Pancreas (tissue), 10 donors: ENCODE data around the gene GOPC. TPM values are rescaled to one million over a fixed set of nuclear protein-coding genes. Genes with fewer than 3 reads are reported as not detected.

Experiments
- ATAC-seq, 4 donors: fragments of 200-7000 bp; cut with Tn5 transposase; one replicate each; pipeline versions ENCODE4 v1.8.0 to v1.9.1; 2020; ENCODE audit warnings: mild to moderate bottlenecking in 4 of 4, moderate library complexity in 4 of 4
- DNase-seq, 6 donors: peaks; one replicate each; pipeline ENCODE4 v3.0.0-alpha.2; 2020
- FAIRE-seq: peaks from 2 replicates; lab custom pipeline; 2012; peaks lifted over from hg19 to GRCh38; lab: Jason Lieb, UNC
- H3K27ac ChIP-seq, 4 donors: fragments of 200-600 bp; sonication (generic); 1 replicate in 3 of 4; 2 replicates in 1 of 4; pipeline versions ENCODE4 v1.5.0 to v1.8.0; 2020
- H3K27me3 ChIP-seq, 4 donors: fragments of 200-600 bp; one replicate each; pipeline ENCODE4 v1.8.0; 2021
- H3K36me3 ChIP-seq, 3 donors: fragments of 200-600 bp; sonication (generic) in 1 of 3; one replicate each; pipeline versions ENCODE4 v1.5.0 to v1.8.0; 2020 to 2021
- H3K4me1 ChIP-seq, 3 donors: fragments of 200-600 bp; one replicate each; pipeline ENCODE4 v1.8.0; 2021
- H3K4me3 ChIP-seq, 4 donors: fragments of 200-600 bp; sonication (generic) in 2 of 4; one replicate each; pipeline versions ENCODE4 v1.5.0 to v1.8.0; 2020 to 2021
- H3K9me3 ChIP-seq, 4 donors: fragments of 200-600 bp; one replicate each; pipeline ENCODE4 v1.8.0; 2021
- CTCF ChIP-seq, 4 donors: fragments of 200-600 bp; sonication (generic) in 3 of 4; IDR thresholded peaks; one replicate each; pipeline versions ENCODE4 v1.5.0 to v1.8.0; 2021; ENCODE audit warnings: antibody characterized with exemption in 4 of 4
- WGBS, 2 donors: extraction: QIAGEN DNeasy Blood & Tissue Kit; methylation state at CpG; one replicate each; pipeline ENCODE4 v1.1.7; 2013; 5-methylcytosine and 5-hydroxymethylcytosine counted together
- intact Hi-C, 3 donors: fragments of 100-400 bp; cut with DNase I; formaldehyde crosslinking; loops; one replicate each; pipeline versions ENCODE4 v1.11.1 to v1.14.2; 2022
- polyA plus RNA-seq, 2 donors: library from polyadenylated mRNA; stranded (reverse); fragments of 200-250 nt; gene quantifications; one replicate each; pipeline ENCODE4 v1.2.3, GENCODE V29; 2013
- total RNA-seq, 6 donors: library from RNA; stranded (reverse); fragmentation: NEBNext Ultra II Directional in 4 of 6; extraction: Animal tissue kit (Norgen Biotek cat#: 25700) in 4 of 6; gene quantifications; one replicate each; pipeline versions ENCODE4 v1.2.1 to v1.2.4, GENCODE V29; 2021 to 2023
- donor health status: healthy with polysubstance abuse.
- donor health status: DM: no; HTN: no; CAD: no; lungs with moderate emphysema.
- donor health status: DM: no; HTN: no; CAD: no.
- donor health status: control.
- donor health status: control.
- donor health status: Bipolar disorder and iron deficiency.
- donor health status: DM: yes; HTN: yes; CAD: no.
- donor health status: DM: no; HTN: no; CAD: no.
- donor health status: DM: no; HTN: no; CAD: no.
- donor health status: DM: yes; HTN: yes; CAD: no.

The GOPC gene
- total and polyA plus RNA-seq, 8 donors = 5.1 to 13.9 (median 8.9) TPM

- WGBS, 2 donors = 65 to 66% methylated on average over 3 of the region's 3 CpGs
- ATAC-seq (no peak), DNase-seq (no peak), FAIRE-seq (no peak)
- Histone ChIP-seq H3K27ac (no peak overlapping the region), H3K4me1 (peaks cover 0 to 4% (median 0%) of the 10 kb centered on the region in 3 donors), H3K36me3 (peaks cover 0 to 7% (median 0%) of the 10 kb centered on the region in 3 donors), H3K9me3 (no peaks in the 10 kb centered on the region), H3K27me3 (no peaks in the 10 kb centered on the region), H3K4me3 (no peak overlapping the region)
- intact Hi-C loops = no loop called here
- no peak for TF ChIP-seq CTCF (IDR thresholded peaks at IDR 0.05)
Observed at GRCh38 chr6:117591405-117591804, 10.9 kb downstream of the GOPC start.

GRCh38 chr6:117590447-117590846, 11.9 kb downstream of the GOPC start:
- Histone ChIP-seq H3K4me3 (no peak overlapping the region), H3K9me3 (no peaks in the 10 kb centered on the region), H3K27me3 (no peaks in the 10 kb centered on the region), H3K27ac (no peak overlapping the region), H3K4me1 (peaks cover 0 to 4% (median 0%) of the 10 kb centered on the region in 3 donors), H3K36me3 (peaks cover 0 to 7% (median 0%) of the 10 kb centered on the region in 3 donors)
- FAIRE-seq = no peak
- no peak for ATAC-seq
- no peak for TF ChIP-seq CTCF (IDR thresholded peaks at IDR 0.05)
- intact Hi-C loops = no loop called here
- 88 to 94% methylated on average over 5 of the region's 5 CpGs for WGBS, 2 donors
- DNase-seq = no peak

- no peak for FAIRE-seq
- no peak overlapping the region for H3K27ac ChIP-seq
- no peak for TF ChIP-seq CTCF (IDR thresholded peaks at IDR 0.05)
Observed at GRCh38 chr6:117585647-117586046, 16.7 kb downstream of the GOPC start.

GRCh38 chr6:117574198-117574597, 28.1 kb downstream of the GOPC start:
- FAIRE-seq = no peak
- 59 to 64% methylated on average over 4 of the region's 4 CpGs for WGBS, 2 donors
- peaks cover 0 to 23% (median 3%) of the 10 kb centered on the region in 3 donors for H3K36me3 ChIP-seq

More at GRCh38 chr6:117585647-117586046, 16.7 kb downstream of the GOPC start:
- peaks cover 0 to 7% (median 0%) of the 10 kb centered on the region in 3 donors for H3K36me3 ChIP-seq
- H3K4me3 ChIP-seq = no peak overlapping the region
- no peaks in the 10 kb centered on the region for H3K27me3 ChIP-seq
- intact Hi-C loops = no loop called here
- H3K4me1 ChIP-seq = no peaks in the 10 kb centered on the region
- ATAC-seq (no peak), DNase-seq (no peak)
- H3K9me3 ChIP-seq = no peaks in the 10 kb centered on the region

More at GRCh38 chr6:117574198-117574597, 28.1 kb downstream of the GOPC start:
- intact Hi-C loops = no loop called here
- no peaks in the 10 kb centered on the region for H3K27me3 ChIP-seq
- no peak overlapping the region for H3K4me3 ChIP-seq
- no peaks in the 10 kb centered on the region for H3K4me1 ChIP-seq
- no peak for TF ChIP-seq CTCF (IDR thresholded peaks at IDR 0.05)
- no peak for DNase-seq
- no peaks in the 10 kb centered on the region for H3K9me3 ChIP-seq
- no peak for ATAC-seq
- H3K27ac ChIP-seq = no peak overlapping the region
